DMS53 treated with DMSO at 0.1 percent for 48 hours (cell line): ENCODE data around the gene LACTB.

Source experiments
- DNase-seq: peaks from one replicate; lab custom pipeline; 2025; ENCODE audit not compliant: unreplicated experiment; lab: John Stamatoyannopoulos, UW

LACTB gene, protein sequence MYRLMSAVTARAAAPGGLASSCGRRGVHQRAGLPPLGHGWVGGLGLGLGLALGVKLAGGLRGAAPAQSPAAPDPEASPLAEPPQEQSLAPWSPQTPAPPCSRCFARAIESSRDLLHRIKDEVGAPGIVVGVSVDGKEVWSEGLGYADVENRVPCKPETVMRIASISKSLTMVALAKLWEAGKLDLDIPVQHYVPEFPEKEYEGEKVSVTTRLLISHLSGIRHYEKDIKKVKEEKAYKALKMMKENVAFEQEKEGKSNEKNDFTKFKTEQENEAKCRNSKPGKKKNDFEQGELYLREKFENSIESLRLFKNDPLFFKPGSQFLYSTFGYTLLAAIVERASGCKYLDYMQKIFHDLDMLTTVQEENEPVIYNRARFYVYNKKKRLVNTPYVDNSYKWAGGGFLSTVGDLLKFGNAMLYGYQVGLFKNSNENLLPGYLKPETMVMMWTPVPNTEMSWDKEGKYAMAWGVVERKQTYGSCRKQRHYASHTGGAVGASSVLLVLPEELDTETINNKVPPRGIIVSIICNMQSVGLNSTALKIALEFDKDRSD

DNA sequence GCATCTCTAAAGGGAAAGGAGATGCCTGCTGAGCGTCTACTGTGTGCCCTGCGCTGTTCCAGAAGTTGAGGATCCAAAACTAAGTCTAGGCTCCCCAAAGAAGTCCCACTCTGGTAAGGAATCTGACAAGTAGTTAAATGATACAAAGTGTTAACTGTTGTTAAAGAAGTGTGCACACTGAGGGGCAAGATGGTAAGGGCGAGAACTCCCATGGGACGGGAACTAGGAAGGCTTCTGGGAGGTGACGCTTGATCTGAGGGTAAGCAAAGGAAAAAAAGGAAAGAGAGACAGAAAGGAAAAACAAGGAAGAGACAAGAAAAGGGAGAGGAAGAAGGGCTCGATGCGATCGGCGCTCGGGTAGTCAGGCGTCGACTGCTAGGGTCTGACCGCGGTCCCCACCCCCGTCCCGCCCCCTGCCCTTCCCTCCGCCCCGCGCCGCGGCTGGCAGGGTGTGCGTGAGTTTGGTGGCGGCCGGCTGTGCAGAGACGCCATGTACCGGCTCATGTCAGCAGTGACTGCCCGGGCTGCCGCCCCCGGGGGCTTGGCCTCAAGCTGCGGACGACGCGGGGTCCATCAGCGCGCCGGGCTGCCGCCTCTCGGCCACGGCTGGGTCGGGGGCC lies at the start of gene LACTB:
TSS of gene LACTB (plus strand) at position 480 of the 620 bp plus-strand sequence. CDS start at position 491, 11 bp downstream.
- DNase-seq = peak; percentile 50

DNA sequence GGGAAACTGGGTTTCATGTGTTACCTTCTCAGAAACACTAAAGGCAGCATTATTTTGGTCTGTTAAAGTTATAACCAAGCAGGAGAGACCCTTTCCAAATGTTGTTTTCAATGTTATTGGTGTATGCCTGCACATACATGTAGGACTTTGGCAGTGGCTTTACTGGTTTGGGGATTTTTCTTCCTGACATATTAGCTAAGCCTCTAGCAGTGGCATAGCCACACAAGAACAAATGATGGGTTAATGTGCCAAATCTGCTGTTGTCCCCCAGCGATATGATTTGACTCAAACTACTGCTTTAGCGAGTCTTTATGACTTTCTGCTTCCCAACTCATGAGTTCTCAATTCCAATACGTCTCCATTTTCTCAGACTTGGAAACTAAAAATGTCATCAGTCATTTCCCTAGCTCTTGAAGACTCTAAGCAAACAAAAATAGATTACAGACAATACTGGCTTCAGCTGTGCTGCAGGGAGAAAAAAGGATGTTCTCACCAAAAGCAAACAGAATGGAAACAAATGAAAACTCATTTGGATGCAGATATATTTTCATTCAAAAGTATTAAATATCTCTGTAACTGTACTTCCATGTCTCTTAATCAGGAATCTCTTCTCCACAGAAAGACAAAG lies 49.5 kb upstream of the LACTB start:
- peak; percentile 9 for DNase-seq

DNA sequence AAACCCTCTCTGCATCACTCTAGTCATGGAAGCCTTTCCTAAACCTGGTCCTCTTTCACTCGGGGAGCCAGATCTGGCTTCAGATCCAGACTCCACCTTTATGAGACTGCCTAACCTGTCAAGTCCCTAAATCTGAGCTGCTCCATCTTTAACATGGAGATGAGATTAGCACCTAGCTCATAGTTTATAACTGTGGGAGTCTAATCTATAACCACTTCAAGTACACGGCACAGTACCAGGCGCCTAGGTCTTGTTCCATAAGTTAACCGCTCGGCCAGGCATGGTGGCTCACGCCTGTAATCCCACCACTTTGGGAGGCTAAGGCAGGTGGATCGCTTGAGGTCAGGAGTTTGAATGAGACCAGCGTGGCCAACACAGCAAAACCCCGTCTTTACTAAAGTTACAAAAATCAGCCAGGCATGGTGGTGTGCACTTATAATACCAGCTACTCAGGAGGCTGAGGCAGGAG lies 48.8 kb upstream of the LACTB start:
- no peak for DNase-seq

DNA sequence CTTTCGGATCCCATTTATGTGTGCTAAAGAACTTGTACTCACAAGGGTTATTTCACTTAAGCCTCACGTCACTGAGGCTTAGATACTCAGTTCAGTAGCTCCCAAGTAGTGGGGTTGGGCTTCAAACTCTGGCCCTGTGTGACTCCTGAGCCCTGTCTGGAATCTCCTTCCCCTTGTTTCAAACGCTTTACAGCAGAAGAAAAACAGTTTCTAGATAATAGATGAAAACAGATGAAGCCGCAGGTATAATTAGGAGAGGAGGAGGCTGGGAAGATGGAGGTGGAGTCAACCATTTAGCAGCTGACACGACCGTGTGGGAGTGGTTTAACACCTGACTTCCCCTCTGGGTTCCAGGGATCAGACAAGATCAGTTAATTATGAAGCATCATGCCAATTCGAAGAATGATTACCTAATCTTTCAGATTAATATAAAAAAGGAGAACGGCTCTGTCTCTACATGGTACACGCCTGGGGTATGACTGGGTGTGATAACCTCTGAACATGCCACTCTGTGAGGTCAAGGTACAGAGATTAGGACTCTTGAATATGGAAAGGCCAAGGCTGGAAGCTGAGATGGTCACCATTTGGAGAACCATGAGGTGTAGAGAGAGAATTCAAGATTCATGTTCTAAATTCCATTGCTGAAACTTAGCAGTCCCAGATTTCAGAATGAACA lies 48.0 kb upstream of the LACTB start:
- DNase-seq = no peak

DNA sequence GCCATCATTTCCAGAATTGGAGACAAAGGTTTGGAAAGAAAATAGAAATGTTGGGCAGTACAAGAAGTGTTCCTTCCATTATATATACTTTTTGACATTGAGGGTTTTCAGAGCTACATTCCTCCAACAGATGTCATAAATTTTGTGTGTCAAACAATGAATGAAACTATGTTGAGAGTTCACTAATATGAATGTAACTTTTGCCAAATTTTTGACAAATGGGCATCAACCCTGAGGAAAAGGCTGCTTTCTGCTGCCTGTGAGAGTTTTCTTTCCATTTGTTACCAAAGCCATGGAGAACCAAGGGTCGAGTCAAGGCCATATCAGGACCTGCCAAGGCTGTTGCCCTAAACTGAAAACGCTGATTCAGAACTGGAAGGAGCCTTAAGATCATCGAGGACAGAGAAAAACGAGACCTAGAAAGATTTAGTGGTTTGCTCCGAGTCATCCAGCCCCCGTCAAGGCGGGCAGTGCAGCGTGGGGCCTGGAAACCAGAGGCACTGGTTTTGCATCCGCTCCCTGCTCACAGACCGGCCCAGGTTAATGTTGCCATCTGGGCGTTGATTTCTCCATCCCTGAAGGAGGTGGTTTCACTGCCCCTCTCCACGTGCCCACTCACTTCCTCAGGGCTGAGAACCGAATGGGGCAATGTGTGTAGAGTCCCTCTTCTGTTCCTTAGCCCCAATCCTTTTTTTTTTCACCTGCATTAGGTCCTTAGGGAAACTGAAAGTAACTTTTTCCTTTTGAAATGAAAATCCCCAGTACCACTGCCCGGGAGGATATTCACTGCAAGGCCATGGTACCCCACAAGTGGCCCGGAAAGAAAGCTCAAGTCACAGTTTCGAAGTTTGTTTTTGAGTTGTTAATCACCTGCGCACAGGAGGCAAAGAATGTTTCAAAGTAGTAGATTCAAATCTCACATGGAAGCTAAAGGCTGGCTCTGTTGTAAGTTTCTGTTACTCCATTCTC lies 46.4 kb upstream of the LACTB start:
- DNase-seq = no peak

DNA sequence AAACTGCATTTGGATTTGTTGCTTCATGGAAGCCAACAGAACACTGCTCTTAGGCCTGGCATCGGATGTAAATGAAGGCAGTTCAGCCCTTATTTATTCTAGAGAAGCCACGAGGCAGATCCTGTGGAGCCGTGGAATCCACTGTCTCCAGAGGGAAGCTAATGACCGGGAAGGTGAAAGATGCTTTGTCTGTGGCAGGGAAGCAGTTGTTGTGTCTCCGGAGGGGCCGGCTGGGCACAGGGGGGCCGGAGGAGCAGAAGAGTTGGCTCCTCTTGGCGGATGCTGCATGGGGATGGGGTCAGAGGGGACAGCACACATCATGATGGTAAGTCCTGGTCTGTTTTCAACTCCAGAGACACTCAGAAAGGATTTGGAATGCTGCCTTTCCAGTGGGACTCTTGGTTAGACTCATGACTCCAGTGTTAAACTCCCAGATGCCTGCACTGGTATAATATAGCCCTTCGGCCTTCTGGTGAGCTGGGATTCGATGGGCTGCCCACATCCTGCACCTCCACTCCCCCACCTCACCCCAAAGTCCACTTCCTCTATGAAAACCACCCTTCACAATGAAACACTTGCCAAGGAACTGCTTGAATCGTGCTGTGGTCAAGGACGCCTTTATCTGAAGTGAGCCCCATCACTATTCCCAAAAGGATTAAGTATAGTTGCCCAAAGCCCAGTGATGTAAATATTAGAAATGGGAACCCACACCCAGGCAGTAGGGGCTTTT lies 45.5 kb upstream of the LACTB start:
- DNase-seq = no peak

DNA sequence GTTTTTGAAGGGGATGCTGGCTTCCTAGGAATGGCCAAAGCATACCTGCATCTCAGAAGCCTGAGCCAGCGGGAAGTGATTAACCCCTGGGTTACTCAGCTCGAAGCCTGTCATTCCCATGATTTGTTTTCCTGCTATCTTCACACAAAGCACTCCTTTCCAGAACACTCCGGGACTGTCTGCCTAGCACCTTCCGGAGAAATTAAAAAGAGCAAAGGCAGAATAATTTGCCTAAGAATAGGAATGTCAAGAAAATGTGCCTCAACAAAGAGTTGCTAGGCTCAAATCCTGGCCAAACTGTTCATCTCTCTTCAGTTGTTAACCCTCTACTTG lies 45.0 kb upstream of the LACTB start:
- no peak for DNase-seq

DNA sequence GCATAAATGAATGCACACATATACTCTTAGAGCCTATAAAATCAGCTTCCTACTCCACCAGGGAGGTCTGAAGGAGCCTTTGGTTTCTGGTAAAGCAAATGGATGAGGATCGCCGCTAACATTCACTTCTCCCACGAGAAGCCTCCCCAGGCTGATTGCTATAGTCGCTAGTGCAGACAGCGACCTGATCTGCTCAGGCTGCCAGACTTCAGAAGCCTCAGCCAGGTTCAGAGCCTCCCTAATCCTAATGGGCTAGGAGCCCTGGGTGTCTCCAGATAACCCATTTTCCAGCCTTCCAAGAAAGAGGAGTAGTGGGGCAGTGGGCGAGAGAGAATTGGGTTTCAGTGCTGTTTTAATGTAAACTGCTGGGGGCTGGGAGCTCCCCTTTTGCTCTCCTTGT lies 43.7 kb upstream of the LACTB start:
- DNase-seq = no peak

DNA sequence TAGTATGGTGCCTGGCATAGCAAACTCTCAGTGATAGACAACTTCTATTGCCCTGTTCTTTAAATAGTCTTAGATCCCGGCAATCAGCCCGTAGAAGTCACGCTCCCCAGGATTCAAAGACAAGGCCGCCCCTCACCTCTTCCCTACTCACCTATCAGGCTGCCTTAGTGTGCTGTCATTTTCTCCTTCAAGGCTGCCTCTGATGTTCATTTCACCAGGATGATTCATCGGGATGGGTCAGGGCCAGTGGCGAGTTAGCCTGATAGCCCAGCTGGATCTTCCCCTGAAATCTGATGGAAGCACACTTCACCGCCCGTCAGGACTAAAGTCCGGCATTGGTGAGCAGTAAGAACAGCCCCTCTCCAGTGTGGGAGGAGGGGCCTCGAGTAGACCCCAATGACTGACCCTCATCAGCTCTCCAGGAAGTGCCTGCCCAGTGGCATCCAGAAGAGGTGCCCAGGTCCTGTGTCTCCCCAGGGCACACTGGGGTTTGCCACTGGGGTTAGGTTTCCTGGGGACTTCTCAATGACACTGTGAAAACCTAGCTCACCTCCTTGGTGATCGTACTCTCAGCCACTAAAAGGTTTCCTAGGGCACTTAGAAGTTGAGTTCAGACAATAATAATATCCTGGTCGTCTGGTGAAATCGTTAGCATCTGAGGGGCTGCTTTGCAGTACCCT lies 41.6 kb upstream of the LACTB start:
- DNase-seq = no peak

DNA sequence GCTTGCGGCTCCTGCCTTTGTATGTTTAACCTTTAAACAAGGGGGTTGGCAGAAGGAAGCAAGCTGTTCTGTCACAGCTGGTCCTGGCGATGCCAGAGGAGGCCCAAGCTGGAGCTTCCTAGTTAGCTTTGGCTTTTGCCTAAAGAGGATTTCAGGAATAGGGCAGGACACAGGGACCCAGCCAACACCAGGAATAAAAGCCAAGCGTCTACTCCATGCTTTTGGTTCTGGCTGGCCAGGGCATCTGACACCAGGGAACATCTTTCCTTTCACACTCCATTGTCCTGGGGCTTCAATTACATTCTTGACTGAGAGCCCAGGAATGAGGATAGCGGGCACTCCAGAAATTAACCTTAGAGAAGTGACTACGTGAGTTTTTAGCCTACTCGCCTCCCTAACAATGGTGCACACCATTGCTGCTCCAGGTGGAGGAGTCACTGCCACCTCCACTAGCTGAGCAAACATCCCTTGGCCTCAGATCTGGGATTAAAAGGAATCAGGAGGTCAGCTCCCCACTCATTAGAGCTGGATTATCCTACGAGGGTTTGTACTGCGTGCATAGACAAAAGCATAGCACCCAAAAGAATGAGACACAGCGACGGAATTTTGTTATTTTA lies 40.9 kb upstream of the LACTB start:
- no peak for DNase-seq

DNA sequence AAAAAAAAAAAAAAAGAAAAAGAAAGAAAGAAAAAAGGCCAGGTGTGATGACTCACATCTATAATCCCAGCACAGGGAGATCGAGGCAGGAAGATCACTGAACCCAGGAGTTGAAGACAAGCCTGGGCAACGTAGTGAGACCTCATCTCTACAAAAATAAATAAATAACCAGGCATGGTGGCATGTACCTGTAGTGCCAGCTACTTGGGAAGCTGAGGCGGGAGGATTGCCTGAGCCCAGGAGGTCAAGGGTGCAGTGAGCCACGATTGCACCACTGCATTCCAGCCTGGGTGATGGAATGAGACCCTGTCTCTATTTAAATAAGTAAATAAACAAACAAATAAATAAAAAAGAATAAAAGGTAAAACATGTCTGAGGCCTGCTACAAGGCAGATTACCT lies 39.3 kb upstream of the LACTB start:
- no peak for DNase-seq

DNA sequence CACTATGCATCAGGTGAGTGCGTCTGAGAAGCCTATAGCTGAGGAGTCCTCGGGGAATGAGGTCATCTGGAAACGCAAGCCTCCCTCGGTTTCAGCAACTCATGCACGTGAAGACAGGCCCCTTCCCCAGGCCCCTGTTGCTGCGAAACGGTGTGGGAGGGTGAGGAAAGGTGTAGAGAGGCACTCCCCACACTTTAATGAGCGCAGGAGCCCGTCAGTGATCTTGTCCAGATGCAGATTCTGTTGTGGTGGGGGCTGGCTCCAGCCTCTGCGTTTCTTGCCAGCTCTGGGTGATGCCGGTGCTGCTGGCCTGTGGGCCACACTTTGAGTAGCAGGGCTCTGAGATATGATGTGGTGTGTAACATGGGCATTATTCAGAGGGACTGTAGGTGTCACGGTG lies 38.6 kb upstream of the LACTB start:
- DNase-seq = no peak

DNA sequence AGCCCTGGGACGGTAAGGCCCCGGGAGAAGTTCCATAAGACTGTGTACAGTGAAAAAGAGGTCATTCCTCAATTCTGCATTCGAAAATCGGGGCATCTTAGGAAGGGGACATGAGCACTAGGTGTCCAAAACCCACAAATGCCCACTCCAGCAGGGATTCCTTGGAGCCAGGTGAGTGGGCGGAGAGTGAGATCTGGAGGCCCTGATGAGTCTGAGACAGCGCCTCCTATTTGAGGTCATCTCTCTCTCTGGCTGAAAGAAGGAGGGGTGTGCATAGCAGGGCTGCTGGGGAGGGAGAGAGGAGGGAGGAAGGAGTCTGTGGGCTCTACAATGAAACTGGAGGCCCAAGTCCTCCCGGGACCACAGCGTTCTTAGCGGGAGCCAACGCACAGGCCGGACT lies 38.1 kb upstream of the LACTB start:
- no peak for DNase-seq

DNA sequence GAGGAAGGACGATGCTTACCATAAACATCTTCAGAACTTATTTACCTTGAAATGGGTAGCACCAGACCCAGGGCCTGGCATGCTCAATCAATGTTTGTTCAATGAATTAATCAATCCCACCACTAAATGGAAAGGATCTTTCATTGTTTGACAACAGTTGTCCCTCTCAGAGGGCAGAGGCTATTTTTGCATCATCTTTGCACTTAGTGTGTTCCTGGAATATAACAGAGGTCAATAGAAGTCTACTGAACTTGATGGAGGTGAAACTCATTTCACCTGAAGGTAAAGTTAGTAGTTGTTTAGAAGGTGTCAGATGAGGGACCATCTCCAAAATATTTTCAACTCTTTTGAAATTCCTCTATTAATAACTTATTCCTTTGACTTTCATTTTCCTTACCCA lies 36.9 kb upstream of the LACTB start:
- no peak for DNase-seq

DNA sequence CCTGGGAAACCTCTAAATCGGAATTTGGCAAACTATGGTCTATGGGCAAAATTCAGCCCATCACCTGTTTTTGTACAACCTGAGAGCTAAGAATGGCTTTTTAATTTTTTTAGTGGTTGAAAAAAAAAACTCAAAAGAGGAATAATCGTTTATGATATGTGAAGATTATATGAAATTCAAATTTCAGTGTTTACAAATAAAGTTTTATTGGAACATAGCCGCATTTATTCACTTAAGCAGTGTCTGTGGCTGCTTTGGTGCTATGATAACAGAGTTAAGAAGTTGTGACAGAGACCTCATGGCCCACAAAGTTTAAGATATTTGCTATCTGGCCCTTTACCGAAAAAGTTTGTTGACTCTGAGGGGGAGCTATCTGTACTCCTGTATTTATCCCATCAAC lies 36.4 kb upstream of the LACTB start:
- DNase-seq = no peak

DNA sequence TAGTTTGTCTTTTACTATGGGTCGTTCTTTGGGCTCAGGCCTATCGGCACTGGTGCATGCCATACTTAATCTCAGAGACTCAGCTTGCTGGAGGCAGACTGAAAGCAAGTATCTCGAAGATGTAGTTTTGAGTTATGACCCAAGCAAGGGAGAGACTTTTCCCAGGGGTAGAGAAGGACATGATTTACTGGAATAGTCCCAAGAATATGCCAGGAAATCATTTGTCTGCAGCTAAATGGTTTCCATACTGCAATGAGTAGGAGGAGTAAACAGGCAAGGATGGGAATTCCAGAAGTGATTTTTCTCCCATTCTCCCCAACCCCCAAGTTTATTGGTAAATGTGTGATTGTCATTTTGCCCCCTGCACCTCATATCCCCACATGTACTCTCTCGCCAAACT lies 35.4 kb upstream of the LACTB start:
- no peak for DNase-seq

DNA sequence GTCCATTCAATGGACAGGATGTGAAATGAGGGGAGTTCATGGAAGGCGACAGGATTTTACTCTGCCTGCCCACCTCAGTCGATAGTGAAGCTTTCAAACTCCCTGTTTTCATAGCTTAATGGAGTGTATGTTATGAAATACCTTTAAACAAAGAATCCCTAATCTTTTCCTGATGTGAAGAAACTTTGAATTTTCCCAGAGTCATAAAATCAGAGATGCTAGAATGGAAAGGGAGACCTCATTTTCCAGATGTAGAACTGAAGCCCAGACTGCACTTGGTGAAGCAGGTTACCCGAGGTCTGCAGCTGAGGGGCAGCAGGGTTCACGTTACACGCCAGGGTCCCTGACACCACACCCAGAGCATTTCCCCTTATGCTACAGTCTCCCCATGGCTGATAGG lies 34.7 kb upstream of the LACTB start:
- no peak for DNase-seq

DNA sequence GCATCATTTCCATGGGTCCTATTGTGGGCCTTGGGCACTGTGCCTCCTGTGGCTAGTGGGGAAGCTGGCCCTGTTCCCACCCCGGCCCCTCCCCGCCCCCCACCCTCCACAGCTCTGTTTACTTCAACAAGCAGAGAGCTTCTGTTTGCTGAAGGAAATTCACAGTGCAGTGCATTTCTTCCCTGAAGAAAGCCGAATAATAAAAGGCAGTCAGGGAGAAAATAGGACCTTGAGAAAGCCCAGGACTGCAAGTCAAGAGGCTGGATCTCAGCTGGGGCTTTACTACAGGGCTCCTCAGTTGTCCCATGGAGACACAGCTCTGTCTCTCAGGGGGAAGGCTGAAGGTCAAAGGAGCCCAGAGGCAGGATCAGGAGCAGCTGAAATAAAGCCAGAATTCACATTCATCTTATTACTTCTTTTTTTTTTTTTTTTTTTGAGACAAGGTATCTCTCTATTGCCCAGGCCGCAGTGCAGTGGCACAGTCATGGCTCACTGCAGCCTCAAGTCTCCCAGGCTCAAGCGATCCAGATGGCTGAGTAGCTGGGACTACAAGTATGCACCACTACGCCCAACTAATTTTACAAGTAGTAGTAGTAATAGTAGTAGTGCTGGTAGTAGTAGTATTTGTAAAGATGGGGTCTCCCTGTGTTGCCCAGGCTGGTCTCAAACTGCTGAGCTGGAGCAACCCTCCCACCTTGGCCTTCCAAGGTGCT lies 33.0 kb upstream of the LACTB start:
- no peak for DNase-seq
